ENCODE data around the gene PRMT2.
A peak's percentile ranks its signal among the peaks of the same experiment; 100 is the strongest.
"Not testable (repeated sequence)": the region's sequence is repeated elsewhere in the genome, so short reads cannot be mapped to it uniquely, and the experiment has no call there.

PRMT2 gene

GRCh38 chr21:46618738-46619379 lies 16.6 kb upstream of the PRMT2 start:
- no peak for DNase-seq

GRCh38 chr21:46619846-46620245 lies 15.6 kb upstream of the PRMT2 start:
- no peak for DNase-seq

GRCh38 chr21:46620846-46621245 lies 14.6 kb upstream of the PRMT2 start:
- no peak for DNase-seq

GRCh38 chr21:46621457-46622182 lies 13.9 kb upstream of the PRMT2 start:
- DNase-seq = no peak

- peak; percentile 78 for DNase-seq
Observed at GRCh38 chr21:46622226-46622625, 13.2 kb upstream of the PRMT2 start.

- no peak for DNase-seq
Observed at GRCh38 chr21:46624050-46624449, 11.4 kb upstream of the PRMT2 start.

GRCh38 chr21:46625759-46626158 lies 9.7 kb upstream of the PRMT2 start:
- no peak for DNase-seq

- DNase-seq = peak; percentile 63
Observed at GRCh38 chr21:46626536-46626935, 8.9 kb upstream of the PRMT2 start.

- no peak for DNase-seq
Observed at GRCh38 chr21:46626975-46627501, 8.4 kb upstream of the PRMT2 start.

- no peak for DNase-seq
Observed at GRCh38 chr21:46627726-46628125, 7.7 kb upstream of the PRMT2 start.

GRCh38 chr21:46628868-46629267 lies 6.6 kb upstream of the PRMT2 start:
- no peak for DNase-seq

GRCh38 chr21:46630915-46631314 lies 4.6 kb upstream of the PRMT2 start:
- not testable (repeated sequence) for DNase-seq

GRCh38 chr21:46633566-46633965 lies 1.9 kb upstream of the PRMT2 start:
- peak; percentile 65 for DNase-seq

GRCh38 chr21:46634427-46634826 lies 1.0 kb upstream of the PRMT2 start:
- no peak for DNase-seq

- DNase-seq = no peak
Observed at GRCh38 chr21:46634966-46635323, 529 bp upstream of the PRMT2 start.

- DNase-seq = no peak
Observed at GRCh38 chr21:46636181-46636512, 673 bp downstream of the PRMT2 start.

GRCh38 chr21:46636550-46637285 lies 1.2 kb downstream of the PRMT2 start:
- no peak for DNase-seq

- no peak for DNase-seq
Observed at GRCh38 chr21:46637952-46638746, 2.7 kb downstream of the PRMT2 start.

GRCh38 chr21:46639489-46640386 lies 4.3 kb downstream of the PRMT2 start:
- no peak for DNase-seq

GRCh38 chr21:46641656-46642055 lies 6.2 kb downstream of the PRMT2 start:
- no peak for DNase-seq

- DNase-seq = no peak
Observed at GRCh38 chr21:46643379-46644177, 8.1 kb downstream of the PRMT2 start.
